Stimulated activated CD4-positive, alpha-beta T cell treated with anti-CD3 and anti-CD28 coated beads, Interleukin-15, amount 100 ng/mL, for 1 hour (primary cell): ENCODE data around the gene SLC9A9.
"Not testable (repeated sequence)": the region's sequence is repeated elsewhere in the genome, so short reads cannot be mapped to it uniquely, and the experiment has no call there.

Source experiments
- DNase-seq, 2 donors: peaks; one replicate each; pipeline ENCODE4 v3.0.0-alpha.2; 2020; ENCODE audit warnings: low read depth in 1 of 2, low spot score in 1 of 2

SLC9A9 gene

DNA sequence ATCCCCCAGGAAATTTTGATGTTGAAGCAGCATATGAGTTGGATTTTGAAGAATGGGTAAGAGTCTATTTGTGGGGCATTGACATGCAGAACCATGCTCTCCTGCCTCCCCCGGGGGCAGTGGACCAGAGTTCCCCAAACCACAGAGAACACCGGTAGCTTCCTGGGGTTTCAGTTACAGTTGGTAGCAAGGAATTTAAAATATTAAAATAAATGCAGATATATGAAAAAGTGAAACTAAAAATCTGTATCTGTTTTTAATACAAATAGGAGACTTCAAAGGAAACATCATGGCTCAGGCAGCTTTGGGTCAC, 37.4 kb downstream of the SLC9A9 start:
- no peak for DNase-seq

DNA sequence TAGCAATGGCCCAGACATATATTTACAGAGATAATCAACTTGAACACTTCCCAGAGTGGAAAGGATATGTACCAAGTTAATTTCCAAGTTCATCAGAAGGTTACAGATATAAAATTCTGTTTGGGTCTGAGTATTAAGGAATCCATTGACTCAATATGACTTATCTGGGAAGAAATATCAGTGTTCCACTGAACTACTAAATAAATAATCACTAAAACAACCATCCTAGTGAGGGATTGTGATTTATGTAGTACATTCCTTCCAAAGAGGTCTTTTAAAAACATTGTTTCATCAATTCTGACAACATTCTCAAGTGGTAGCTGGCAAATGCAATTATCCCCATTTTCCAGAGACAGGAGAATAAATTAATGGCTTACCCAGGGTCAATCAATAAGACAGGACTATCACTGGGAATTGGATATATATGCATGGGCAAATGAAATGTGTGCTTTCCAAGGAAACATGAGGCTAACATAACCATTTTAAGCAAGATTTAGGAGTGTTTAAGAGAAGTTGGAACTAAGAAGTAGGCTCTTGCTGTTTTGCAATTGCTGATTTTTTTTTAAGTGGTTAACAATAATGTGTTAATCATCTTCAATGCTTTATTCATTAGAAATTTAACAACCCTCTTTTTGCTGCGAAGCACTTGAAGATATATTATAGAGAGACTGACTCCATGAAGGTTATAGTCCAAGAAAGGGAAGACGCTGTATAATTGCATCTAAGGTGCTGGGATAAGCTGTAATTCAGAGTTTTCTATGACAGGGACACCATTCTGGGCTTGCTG, 37.9 kb downstream of the SLC9A9 start:
- no peak for DNase-seq

DNA sequence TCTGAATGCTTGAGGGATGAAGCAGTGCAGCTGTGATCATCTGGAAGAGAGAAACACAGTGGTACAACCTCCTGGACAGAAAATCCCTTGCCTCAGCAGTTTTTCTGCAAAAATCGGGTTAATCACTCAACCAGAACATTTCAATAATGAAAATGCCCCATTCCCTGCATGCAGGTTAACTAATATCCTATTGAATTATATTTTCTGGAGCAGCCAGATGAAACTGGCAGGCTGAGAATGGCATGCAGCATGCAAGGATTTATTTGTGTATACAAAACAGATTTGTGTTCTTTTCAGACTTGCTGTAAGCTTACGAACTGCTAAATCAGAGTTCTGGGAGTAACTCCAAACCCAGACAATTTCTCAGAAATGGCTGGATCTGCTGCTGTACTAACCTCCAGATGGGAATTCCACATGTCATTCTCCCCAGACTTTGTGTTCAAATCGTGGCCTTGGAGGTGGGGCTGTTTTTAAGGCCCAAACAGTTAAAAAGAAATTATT, 39.1 kb downstream of the SLC9A9 start:
- no peak for DNase-seq

DNA sequence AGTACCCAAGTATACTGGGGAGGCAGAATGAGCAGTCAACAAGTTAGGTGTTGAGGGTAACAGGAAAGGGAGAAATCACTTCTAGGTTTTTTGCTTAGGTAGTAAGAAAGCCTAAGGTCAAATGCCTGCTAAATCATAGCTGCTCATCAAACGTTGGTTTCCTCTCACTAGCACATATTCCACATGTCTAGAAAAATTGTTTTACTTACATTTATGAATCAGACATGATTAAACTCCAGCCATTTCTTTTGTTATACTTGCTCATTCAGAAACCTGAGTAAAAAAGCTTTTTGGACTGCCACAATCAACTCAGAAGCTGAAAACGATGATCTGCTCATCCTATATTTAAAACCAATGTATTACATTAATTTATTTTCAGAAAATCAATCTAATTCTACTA, 40.2 kb downstream of the SLC9A9 start:
- DNase-seq: no peak

- no peak for DNase-seq
Observed at GRCh38 chr3:143806038-143806437, 42.2 kb downstream of the SLC9A9 start.

- DNase-seq: not testable (repeated sequence)
Observed at GRCh38 chr3:143805476-143805875, 42.8 kb downstream of the SLC9A9 start.

- DNase-seq: not testable (repeated sequence)
Observed at GRCh38 chr3:143801046-143801445, 47.2 kb downstream of the SLC9A9 start.

DNA sequence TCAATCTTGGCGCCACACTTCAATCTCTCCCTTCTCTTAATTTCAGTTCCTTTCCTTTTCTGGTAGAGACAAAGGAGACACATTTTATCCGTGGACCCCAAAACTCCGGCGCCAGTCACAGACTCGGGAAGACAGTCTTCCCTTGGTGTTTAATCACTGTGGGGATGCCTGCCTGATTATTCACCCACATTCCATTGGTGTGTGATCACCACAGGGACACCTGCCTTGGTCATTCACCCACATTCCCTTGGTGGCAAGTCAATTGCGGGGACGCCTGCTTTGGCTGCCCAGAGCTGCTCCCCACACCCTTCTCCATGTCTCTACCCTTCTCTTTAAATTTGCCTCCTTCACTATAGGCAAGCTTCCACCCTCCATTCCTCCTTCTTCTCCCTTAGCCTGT, 50.1 kb downstream of the SLC9A9 start:
- DNase-seq: not testable (repeated sequence)

- no peak for DNase-seq
Observed at GRCh38 chr3:143795874-143796273, 52.4 kb downstream of the SLC9A9 start.

- DNase-seq: no peak
Observed at GRCh38 chr3:143794793-143795462, 53.3 kb downstream of the SLC9A9 start.

DNA sequence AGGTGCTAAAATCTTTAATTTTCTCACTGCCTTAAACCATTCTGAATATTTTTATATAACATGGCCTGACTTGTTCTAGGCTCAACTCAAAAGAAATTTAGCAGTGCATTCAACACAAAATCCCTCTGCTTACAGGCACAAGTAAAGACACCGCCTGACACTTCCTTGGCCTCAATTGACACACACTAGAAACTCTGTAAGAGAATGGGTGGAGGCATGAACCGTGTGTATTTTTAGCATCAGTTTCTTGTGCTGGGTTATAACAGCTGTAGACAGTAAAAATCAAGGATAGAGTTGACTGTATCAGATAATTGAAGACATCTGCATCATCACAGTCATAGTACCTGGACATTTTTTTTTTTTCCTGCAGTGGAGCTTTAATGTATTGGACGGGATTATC, 54.3 kb downstream of the SLC9A9 start:
- no peak for DNase-seq

DNA sequence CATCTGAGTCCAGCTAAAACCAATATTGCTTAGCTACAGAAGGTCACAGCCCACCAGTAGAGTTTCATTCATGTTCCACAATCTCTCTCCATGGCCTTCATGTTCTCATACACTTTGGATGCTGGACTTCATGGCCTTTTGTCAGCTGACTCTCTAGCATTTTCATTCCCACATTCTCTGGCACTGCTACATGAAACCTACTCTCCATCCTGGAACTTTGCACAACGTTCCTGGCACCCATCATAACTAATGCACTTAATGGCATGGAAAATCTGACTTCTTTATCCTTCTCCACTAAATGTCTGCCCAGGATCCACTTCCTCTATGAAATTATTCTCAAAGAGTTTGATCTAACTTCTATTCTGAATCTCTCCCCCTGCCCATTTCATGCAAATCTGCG, 56.9 kb downstream of the SLC9A9 start:
- DNase-seq: no peak

- DNase-seq: no peak
Observed at GRCh38 chr3:143786219-143787191, 61.8 kb downstream of the SLC9A9 start.

DNA sequence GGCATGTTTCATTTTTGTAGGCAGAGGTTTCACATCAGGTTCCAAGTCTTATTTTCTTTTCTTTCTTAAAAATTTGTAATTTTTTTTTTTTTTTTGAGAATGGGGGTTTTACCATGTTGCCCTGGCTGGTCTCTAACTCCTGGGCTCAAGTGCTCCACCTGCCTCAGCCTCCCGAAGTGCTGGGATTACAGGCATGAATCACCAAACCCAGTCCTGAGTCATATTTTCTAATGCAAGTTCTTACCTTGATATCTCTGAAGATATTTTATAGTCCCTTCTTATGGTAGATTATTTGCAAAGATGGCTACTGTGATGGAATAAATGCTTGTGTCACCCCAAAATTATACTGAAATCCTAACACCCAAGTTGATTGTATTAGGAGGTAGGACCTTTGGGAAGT, 63.8 kb downstream of the SLC9A9 start:
- no peak for DNase-seq

GRCh38 chr3:143783851-143784370, 64.4 kb downstream of the SLC9A9 start:
- DNase-seq: no peak

DNA sequence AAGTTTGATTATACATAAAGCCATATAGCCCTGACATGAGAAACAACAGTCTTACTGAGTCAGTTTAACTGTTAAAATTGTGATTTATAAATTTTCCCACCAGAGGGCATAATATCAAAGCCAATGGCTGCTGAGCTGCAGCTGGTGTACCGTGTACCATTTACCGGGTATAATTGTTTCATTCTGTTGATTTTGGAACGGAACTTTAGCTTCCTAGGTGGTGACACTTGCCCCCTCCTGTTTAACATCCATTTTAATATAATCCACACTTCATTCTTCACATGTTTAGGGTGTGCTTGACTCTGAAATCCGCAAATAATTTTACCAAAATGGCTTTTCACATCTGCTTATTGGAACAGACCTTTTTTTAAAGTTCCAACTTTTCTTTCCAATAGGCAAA, 72.8 kb downstream of the SLC9A9 start:
- DNase-seq: no peak

GRCh38 chr3:143771939-143772338, 76.3 kb downstream of the SLC9A9 start:
- DNase-seq: no peak

DNA sequence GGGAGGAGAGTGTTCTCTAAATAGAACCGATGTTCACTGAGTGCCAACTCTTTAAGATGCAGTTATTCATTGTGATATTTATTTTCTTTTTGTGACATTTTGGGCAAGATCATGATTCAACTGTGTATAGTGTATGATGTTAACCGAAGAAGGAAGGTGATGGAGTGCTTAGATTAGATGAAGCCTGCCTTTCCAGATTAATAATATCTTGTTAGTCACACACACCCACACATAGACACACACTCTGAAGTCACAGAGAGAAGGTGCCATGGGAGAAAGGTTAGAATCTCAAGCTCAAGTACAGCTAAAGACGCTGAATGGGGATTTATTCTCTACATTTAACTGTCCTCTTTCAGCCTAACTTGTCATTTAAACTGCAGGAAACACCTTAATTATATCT, 77.0 kb downstream of the SLC9A9 start:
- DNase-seq: no peak

- no peak for DNase-seq
Observed at GRCh38 chr3:143770391-143770790, 77.9 kb downstream of the SLC9A9 start.

DNA sequence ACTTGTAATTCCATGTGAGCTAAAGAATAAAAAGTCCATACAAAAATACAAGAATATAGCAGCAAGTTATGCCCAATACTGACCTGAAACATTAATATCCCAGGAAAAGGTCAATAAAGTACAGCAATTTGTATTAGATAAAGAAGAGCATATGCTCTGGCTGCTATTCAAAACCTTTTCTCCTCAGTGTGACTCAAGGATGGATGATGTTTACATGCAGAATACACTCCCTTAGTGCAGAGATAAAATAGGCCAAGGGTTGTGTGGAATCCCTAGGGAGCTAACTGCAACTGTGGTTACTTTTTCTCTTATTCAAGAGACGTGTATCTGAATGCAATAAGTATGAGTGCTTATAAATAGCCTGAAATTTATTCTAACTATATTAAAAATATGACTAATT, 78.7 kb downstream of the SLC9A9 start:
- no peak for DNase-seq

- no peak for DNase-seq
Observed at GRCh38 chr3:143764840-143765239, 83.4 kb downstream of the SLC9A9 start.
